OCI-LY1 (cell line): ENCODE data around the gene CCL3.
"Not testable (repeated sequence)": the region's sequence is repeated elsewhere in the genome, so short reads cannot be mapped to it uniquely, and the experiment has no call there.

Source experiments
- EZH2 ChIP-seq: fragments of 200-600 bp; sonication (generic), shearing (Covaris generic); IDR thresholded peaks from 2 replicates; pipeline ENCODE4 v1.8.0; 2017; ENCODE audit warnings: borderline replicate concordance, mixed run types, mild to moderate bottlenecking, antibody characterized with exemption, low read length, moderate library complexity, mixed read lengths
- TF ChIP-seq, protein P1 (sequence below): fragments of 200-600 bp; sonication (generic), shearing (Covaris generic); IDR thresholded peaks from 2 replicates; pipeline ENCODE4 v1.5.1; 2017; ENCODE audit warnings: mild to moderate bottlenecking, antibody characterized with exemption, low read length, moderate library complexity, mixed read lengths

DNA sequence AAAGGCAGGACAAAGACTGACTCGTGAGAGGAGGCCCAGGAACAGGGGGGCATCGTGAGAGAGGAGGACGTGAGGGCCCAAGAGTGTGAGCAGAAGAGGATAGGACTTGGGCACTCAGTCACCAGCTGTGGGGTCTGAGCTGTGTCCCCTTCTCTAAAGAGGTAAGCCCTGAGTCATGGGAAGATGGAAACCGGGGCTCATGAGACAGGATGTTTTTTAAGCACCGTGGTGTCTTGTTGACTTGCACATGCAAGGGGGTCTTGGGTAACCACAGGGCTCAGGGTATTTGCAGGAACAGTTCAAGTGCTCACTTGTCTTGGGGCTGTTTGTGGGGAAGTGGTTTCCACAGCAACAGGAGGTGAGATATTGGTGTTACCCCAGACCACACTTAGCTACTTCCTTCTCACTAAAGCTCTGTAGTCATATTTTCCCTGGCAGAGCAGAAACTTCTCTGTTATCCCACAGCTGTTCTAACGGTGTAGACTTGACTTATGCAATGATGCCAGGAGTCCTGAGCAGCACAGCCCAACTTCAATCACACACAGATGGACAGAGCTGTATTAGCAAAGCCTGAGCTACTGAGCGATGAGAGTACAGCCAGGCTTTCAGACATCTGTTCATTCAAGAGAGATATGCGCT is 7.3 kb downstream of the CCL3 start:
- not testable (repeated sequence) for TF ChIP-seq EZH2
- TF ChIP-seq, protein P1, sequence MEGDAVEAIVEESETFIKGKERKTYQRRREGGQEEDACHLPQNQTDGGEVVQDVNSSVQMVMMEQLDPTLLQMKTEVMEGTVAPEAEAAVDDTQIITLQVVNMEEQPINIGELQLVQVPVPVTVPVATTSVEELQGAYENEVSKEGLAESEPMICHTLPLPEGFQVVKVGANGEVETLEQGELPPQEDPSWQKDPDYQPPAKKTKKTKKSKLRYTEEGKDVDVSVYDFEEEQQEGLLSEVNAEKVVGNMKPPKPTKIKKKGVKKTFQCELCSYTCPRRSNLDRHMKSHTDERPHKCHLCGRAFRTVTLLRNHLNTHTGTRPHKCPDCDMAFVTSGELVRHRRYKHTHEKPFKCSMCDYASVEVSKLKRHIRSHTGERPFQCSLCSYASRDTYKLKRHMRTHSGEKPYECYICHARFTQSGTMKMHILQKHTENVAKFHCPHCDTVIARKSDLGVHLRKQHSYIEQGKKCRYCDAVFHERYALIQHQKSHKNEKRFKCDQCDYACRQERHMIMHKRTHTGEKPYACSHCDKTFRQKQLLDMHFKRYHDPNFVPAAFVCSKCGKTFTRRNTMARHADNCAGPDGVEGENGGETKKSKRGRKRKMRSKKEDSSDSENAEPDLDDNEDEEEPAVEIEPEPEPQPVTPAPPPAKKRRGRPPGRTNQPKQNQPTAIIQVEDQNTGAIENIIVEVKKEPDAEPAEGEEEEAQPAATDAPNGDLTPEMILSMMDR = not testable (repeated sequence)
